NCI-H2029 (cell line): ENCODE results near the gene CRIM1.

ENCODE experiments used
- DNase-seq: peaks from one replicate; lab custom pipeline; 2025; lab: John Stamatoyannopoulos, UW

CRIM1 gene

GRCh38 chr2:36397728-36398413 lies 42.3 kb downstream of the CRIM1 start:
- DNase-seq = no peak

- DNase-seq = no peak
Measured at GRCh38 chr2:36399050-36399449, 43.5 kb downstream of the CRIM1 start.

- no peak for DNase-seq
Measured at GRCh38 chr2:36403675-36404230, 48.2 kb downstream of the CRIM1 start.

DNA sequence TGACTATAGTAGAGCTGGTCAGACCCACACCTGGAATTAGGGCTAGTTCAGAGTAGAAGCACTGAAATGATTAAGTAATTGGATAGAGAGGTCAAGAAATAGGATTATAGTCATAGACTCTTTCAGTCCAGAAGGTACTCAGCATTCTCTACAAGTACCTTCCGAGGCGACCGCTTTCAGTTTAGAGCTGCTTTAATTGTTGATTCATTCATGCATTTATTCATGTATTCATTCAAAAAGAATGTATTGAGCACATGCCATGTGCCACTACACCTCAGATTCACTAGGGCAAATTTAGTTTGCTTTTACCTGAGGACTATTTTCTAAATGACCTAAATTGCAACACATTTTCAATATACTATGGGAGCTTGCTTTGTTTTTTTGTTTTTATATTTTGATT lies 48.7 kb downstream of the CRIM1 start:
- no peak for DNase-seq

- DNase-seq = no peak
Measured at GRCh38 chr2:36404754-36405153, 49.2 kb downstream of the CRIM1 start.

GRCh38 chr2:36405183-36405582 lies 49.6 kb downstream of the CRIM1 start:
- DNase-seq = no peak

GRCh38 chr2:36406296-36406695 lies 50.7 kb downstream of the CRIM1 start:
- DNase-seq = no peak

DNA sequence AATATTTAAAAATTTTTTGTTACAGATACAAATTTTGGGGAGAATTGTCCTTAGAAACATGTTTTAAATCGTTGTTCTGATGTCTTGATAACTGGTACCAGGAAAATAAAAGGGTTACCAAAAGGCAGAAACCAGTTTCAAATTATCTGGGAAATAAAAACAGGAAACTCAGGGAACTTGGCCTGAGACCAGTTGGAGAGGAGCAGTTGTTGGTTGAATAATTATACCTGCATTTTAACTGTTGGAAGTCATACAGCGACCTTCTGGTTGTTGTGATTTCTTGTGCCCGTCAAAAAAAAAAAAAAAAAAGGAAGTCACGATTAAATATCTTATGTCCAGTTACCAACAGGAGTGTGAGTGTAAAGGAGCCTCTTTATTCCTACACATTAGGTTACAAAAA lies 51.8 kb downstream of the CRIM1 start:
- no peak for DNase-seq

GRCh38 chr2:36408198-36408703 lies 52.7 kb downstream of the CRIM1 start:
- no peak for DNase-seq

GRCh38 chr2:36409335-36409734 lies 53.8 kb downstream of the CRIM1 start:
- no peak for DNase-seq

DNA sequence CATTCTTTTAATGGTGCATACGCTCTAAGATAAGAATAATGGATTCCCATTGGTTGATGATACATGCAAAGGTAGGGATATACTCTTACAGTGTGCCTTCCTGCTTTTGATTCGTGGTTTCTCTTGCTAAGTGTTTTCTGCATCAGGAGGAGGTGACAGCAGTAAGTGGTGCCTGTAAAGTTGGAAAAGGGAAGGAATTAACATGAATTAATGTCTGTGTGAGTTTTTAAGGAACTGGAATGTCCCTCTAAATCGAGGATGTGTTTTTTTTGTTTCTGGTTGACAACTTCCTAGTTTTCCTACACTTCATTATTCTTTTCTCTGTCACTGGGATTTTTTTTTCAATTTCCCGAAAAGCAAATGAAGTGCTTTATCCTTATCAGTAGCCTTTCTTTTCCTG lies 54.4 kb downstream of the CRIM1 start:
- DNase-seq = no peak

DNA sequence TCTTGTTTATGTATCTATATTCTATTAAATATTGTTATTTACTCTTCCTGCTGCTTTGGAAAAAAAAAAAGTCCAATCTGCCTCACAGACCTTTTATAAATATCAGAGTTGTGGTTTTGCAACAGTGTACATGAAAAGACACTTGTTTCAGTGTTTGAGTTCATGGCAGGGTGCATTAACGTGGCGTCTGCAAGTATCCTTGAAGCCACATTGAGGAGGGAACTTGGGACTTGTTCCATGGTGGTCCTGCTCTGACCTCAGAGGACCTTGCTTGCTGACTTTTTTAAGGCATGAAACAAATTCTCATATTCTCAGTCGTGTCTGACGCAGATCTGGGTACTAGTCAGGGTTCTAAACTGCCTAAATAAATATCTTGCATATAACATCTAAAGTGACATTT lies 55.1 kb downstream of the CRIM1 start:
- no peak for DNase-seq

DNA sequence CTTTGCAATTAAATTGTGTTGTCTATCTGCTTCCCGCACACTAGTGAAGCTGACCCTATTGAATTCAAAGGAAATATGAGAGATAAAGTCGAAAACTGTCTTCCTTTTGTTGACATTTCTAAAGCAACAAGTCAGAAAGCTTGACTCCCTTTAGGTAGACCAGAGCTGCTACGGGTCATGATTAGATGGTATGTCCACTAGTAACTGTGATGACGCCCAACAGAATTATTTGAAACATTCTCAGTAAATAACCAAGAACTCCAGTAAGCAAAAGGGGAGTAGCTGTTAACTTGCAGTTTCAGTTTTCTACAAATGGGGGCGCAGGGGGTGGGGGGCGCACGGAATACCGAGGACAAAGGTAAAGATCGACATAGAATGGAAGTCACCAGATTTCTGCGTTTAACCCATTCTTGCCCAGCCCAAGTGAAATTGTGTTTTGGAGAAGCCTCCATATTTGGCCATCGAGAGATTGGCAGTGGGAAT lies 56.4 kb downstream of the CRIM1 start:
- DNase-seq = no peak

GRCh38 chr2:36413218-36413617 lies 57.6 kb downstream of the CRIM1 start:
- no peak for DNase-seq

- no peak for DNase-seq
Measured at GRCh38 chr2:36414307-36414706, 58.7 kb downstream of the CRIM1 start.

- no peak for DNase-seq
Measured at GRCh38 chr2:36415381-36416022, 59.9 kb downstream of the CRIM1 start.

DNA sequence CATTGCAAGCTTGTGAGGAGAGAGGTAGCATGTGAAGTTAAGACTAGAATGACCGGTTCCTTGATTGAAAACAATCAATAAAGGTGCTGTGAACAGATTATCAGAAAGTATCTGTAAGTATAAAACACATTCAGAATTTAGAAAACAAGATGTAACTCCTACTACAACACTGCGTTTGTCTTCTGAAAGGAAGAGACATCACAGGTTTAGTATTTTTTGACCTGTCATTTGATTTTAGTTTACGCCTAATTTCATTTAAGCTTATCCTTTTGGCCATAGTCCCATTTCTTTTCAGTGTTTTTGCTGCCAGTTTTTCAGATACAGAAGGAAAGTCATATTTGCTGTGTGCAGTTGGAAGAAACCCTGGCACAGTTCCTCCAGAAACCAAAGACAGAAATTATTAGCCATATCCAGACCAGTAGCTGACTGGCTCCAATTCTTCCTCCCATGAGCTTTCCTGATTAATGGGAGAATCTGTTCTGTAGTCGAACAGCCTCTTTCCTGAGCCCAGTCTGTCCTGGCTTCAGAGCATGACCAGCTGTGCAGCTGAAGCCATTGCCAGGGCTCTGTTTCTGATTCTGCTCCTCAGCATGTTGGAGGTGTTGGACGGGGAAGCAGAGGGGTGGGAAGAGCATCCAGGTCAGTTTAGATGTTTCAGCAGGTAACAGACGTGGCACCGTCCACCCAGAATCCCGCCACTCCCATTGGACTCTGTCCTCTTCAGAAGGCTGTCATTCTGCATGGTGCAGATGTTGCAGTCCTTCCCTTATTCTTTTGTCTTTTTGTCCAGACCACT lies 61.0 kb downstream of the CRIM1 start:
- DNase-seq = no peak

DNA sequence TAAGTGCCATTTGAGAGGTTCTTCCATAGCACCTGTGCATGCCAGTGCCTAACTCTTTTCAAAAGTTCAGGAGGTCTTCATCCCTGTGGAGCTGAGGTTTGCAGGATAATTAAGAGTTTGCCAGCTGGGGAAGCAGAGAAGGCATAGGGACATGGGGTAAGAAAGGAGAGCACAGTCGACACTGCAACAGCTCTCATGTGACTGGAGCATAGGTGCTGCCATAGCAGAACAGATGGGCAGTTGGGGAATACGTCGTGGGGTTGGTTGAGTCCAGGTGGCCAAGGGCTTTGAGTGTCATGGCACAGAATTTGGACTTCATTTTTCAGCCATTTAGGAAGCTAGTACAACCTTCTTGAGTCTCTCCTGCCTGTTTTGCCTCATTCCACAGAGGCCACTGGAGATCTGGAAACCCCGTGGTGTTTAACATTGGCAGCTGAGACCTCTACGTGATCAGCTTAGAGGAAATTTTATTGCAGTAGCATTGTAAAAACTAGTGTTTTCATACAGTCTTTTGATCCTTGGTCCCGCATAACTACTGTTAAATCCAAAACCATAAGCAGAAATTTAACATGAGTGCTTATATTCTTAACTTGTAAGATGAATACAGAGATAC lies 65.1 kb downstream of the CRIM1 start:
- DNase-seq = no peak

- no peak for DNase-seq
Measured at GRCh38 chr2:36421379-36421778, 65.8 kb downstream of the CRIM1 start.

GRCh38 chr2:36423172-36423571 lies 67.6 kb downstream of the CRIM1 start:
- no peak for DNase-seq

- no peak for DNase-seq
Measured at GRCh38 chr2:36423619-36424120, 68.1 kb downstream of the CRIM1 start.
